Measurements from ENCODE around the gene PIP4K2A. TPM values are rescaled to one million over a fixed set of nuclear protein-coding genes. Genes with fewer than 3 reads are reported as not detected.

Gene PIP4K2A
- total RNA-seq, 6 experiments from 2014 or later: 50.1 to 67.9 (median 58.9) TPM

DNA sequence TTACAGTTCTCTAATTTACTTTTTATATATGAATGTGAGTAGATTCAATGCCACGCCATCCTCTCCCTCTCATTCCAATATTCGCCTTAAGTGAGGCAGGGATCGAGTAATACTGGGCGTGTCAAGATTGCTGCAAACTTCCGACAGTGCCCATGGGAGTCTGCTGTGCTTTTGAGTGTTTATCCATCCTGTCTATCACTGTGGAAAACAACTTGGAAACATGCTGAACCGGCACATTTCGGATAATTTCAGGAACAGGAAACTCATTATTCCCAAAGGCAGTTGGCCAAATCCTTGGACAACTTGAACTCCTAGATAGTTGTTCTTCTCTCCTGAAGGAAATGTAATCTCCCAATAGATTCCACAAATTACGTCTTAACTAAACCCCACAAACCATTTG is 28.5 kb downstream of the PIP4K2A start:
- Mint-ChIP-seq H3K4me3 (no peak overlapping the region), H3K9me3 (no peaks in the 10 kb centered on the region), H3K36me3 (ENCODE audit: low read depth) (peaks cover 6% of the 10 kb centered on the region), H3K4me1 (ENCODE audit: low read depth) (peaks cover 60% of the 10 kb centered on the region), H3K27me3 (ENCODE audit: insufficient read depth) (no peaks in the 10 kb centered on the region), H3K27ac (no peak overlapping the region)
- TF ChIP-seq, protein P1, sequence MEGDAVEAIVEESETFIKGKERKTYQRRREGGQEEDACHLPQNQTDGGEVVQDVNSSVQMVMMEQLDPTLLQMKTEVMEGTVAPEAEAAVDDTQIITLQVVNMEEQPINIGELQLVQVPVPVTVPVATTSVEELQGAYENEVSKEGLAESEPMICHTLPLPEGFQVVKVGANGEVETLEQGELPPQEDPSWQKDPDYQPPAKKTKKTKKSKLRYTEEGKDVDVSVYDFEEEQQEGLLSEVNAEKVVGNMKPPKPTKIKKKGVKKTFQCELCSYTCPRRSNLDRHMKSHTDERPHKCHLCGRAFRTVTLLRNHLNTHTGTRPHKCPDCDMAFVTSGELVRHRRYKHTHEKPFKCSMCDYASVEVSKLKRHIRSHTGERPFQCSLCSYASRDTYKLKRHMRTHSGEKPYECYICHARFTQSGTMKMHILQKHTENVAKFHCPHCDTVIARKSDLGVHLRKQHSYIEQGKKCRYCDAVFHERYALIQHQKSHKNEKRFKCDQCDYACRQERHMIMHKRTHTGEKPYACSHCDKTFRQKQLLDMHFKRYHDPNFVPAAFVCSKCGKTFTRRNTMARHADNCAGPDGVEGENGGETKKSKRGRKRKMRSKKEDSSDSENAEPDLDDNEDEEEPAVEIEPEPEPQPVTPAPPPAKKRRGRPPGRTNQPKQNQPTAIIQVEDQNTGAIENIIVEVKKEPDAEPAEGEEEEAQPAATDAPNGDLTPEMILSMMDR (IDR thresholded peaks at IDR 0.05): no peak
- no peak for DNase-seq

DNA sequence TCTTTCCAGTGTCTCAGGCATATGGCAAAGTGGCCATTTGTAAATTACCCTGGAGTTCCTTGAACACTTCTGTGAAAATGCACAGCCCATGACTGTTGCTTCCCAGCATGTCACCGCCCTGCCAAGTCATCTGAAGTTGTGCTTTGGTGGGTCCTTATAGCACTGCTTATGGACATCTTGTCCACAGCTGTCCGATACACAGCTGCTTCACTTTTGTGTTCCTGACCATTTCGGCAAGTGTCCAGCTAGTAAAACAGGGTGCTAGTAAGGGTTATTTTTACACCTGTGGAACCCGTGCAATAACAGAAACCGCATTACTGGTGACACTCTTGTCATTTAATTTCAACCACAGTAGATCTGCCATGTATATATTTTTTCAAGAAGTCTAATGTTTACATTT is 29.7 kb downstream of the PIP4K2A start:
- Mint-ChIP-seq H3K36me3 (ENCODE audit: low read depth) (peaks cover 6% of the 10 kb centered on the region), H3K4me1 (ENCODE audit: low read depth) (peaks cover 59% of the 10 kb centered on the region), H3K27ac (peak overlapping the region; percentile 24; the same call in 1 of the 2 replicates), H3K9me3 (no peaks in the 10 kb centered on the region), H3K27me3 (ENCODE audit: insufficient read depth) (no peaks in the 10 kb centered on the region), H3K4me3 (no peak overlapping the region)
- TF ChIP-seq, protein P1 (IDR thresholded peaks at IDR 0.05): no peak
- DNase-seq: no peak

DNA sequence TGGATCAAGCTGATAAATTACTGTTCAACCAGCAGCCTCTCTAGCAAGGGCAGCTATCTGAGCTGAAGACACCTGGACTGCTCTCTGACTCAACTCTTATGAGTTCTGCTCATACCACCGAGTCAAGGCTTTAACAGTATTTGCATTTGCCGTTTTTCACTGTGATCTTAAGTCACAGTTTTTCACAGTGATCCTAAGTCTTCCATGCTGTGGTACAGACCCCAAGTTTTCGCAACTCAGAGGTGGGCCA is 31.3 kb downstream of the PIP4K2A start:
- TF ChIP-seq, protein P1 (IDR thresholded peaks at IDR 0.05): no peak
- Mint-ChIP-seq H3K4me1 (ENCODE audit: low read depth) (peaks cover 59% of the 10 kb centered on the region), H3K4me3 (peak overlapping the region; percentile 72; the same call in 1 of the 2 replicates), H3K36me3 (ENCODE audit: low read depth) (peaks cover 8% of the 10 kb centered on the region), H3K27me3 (ENCODE audit: insufficient read depth) (no peaks in the 10 kb centered on the region), H3K9me3 (no peaks in the 10 kb centered on the region), H3K27ac (peak overlapping the region; percentile 98)
- no peak for DNase-seq

DNA sequence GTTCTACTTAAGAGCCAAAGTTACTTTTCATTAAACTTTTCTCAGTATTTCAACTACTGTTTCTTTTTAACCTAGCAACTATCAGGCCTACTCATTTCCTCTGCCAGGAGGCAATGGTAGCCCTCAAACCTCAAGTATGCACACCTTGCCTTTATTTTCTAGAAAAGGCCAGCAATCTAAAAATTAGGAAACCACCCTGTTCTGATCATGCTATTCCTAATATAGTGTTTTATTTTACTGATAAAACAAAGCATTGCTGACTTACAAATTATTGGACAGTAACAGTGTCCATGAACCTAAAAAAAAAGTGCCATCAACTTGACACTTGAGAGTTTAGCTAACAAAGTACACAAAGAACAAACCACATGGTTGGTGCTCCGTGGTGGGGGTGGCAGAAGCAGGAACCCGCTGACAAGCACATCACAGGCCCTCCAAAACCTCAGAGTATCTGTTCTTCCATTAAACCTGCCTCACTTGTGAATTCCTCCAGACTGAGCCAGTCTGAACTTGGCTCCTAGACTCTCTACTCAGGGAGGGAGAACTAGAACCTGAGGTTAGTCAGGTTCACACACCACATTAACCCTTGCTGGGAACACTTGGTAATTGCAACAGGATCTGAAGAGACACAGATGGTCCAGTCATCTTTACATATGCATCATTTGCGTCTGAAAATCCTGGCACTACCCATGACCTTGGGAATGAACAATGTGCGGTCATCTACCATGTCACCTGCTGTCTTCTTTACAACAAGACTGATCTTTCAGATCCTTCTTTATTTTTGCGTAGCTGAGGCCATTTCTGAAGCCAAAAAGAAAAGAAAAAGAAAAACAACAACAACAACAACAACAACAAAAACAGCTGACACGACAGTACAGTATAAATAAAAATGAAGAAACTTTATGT is 31.9 kb downstream of the PIP4K2A start:
- H3K4me3 Mint-ChIP-seq: peak overlapping the region; percentile 40
- H3K4me1 Mint-ChIP-seq (ENCODE audit: low read depth): peaks cover 59% of the 10 kb centered on the region
- TF ChIP-seq, protein P1 (IDR thresholded peaks at IDR 0.05): no peak
- no peaks in the 10 kb centered on the region for H3K9me3 Mint-ChIP-seq
- peaks cover 11% of the 10 kb centered on the region for H3K36me3 Mint-ChIP-seq (ENCODE audit: low read depth)
- H3K27ac Mint-ChIP-seq: peak overlapping the region; percentile 98
- peak; percentile 36 for DNase-seq
- no peaks in the 10 kb centered on the region for H3K27me3 Mint-ChIP-seq (ENCODE audit: insufficient read depth)

DNA sequence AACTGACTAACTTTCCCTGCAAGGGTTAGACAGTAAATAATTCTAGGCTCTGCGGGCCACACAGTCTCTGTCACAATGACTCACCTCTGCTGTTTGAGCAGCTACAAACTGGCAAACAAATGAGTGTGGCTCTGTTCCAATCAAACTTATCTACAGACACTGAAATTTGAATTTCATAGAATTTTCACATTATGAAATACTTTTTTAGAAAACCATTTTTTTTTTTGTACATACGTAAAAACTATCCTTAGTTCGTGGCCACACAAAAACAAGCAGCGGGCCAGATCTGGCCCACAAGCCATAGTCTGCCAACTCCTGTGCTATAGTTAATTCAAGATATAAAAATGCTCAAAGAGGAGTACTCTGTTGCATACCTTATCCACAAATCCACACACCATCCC is 32.6 kb downstream of the PIP4K2A start:
- no peaks in the 10 kb centered on the region for H3K27me3 Mint-ChIP-seq (ENCODE audit: insufficient read depth)
- DNase-seq: peak; percentile 75
- peak overlapping the region; percentile 40 for H3K4me3 Mint-ChIP-seq
- TF ChIP-seq, protein P1 (IDR thresholded peaks at IDR 0.05): no peak
- H3K27ac Mint-ChIP-seq: peak overlapping the region; percentile 98
- peaks cover 14% of the 10 kb centered on the region for H3K36me3 Mint-ChIP-seq (ENCODE audit: low read depth)
- H3K9me3 Mint-ChIP-seq: no peaks in the 10 kb centered on the region
- peaks cover 63% of the 10 kb centered on the region for H3K4me1 Mint-ChIP-seq (ENCODE audit: low read depth)
